ENCODE data around the gene MXRA8.

MXRA8 gene

DNA sequence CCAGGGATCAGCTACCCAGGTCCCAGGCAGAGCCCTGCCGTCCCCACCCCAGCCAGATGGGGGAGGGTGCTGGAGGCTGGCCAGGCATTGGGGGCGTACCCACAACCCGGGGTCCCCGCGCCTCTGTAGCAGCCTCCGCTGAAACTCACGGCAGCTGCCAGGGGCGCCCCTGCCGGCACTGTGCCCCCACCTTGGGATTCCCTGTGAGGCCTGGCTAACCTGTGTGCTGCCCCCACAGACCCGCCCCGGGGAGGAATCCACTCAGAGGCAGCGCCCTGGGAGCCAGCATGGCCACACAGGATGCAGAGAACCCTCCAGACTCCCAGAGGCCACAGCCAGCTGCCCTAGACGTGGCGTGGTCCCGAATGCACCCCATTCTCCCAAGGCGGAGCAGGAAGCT, 13.0 kb downstream of the MXRA8 start:
- no peak overlapping the region for H3K4me3 ChIP-seq (ENCODE audit: low read depth, low read length)
- no peak for TF ChIP-seq MYC (IDR thresholded peaks at IDR 0.05; ENCODE audit: low read depth, low read length)
- TF ChIP-seq, protein P1, sequence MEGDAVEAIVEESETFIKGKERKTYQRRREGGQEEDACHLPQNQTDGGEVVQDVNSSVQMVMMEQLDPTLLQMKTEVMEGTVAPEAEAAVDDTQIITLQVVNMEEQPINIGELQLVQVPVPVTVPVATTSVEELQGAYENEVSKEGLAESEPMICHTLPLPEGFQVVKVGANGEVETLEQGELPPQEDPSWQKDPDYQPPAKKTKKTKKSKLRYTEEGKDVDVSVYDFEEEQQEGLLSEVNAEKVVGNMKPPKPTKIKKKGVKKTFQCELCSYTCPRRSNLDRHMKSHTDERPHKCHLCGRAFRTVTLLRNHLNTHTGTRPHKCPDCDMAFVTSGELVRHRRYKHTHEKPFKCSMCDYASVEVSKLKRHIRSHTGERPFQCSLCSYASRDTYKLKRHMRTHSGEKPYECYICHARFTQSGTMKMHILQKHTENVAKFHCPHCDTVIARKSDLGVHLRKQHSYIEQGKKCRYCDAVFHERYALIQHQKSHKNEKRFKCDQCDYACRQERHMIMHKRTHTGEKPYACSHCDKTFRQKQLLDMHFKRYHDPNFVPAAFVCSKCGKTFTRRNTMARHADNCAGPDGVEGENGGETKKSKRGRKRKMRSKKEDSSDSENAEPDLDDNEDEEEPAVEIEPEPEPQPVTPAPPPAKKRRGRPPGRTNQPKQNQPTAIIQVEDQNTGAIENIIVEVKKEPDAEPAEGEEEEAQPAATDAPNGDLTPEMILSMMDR (IDR thresholded peaks at IDR 0.05; ENCODE audit: low read depth, low read length) = no peak
- no peak for TF ChIP-seq POLR2A (IDR thresholded peaks at IDR 0.05; ENCODE audit: extremely low read depth, insufficient read length)
- TF ChIP-seq, protein P2, sequence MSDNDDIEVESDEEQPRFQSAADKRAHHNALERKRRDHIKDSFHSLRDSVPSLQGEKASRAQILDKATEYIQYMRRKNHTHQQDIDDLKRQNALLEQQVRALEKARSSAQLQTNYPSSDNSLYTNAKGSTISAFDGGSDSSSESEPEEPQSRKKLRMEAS (IDR thresholded peaks at IDR 0.05; ENCODE audit: low read depth, low read length) = no peak
- no peak for DNase-seq (ENCODE audit: low read depth)

DNA sequence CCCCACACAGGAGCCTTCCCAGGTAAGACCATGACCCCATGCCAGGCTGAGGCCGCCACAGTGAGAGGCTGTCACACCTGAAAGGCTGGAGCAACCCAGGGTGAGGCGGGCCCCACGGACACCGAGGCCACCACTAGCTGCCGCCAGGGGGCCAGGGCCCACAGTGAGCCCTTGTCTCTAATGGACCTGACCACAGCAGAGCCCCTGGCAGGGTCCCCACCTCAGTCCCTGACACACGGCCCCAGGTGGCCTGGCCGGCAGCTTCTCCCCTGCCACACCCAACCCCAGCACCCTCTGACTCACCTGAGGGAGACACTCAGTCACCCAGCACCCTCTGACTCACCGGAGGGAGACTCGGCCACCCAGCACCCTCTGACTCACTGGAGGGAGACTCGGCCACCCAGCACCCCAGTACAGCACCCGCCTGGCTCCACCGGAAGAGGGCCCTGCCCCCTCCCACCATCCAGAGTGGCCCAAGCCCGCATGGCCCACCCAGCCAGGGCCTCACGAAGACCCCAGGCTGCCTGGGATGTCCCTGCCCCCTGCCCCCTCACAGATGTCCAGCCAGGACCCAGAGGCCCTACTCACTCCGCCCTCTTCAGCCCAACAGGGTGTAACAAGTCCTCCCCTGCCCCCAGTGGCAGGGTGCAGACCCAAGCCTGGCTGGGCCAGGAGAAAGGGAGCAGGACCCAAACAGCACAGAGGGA, 13.5 kb downstream of the MXRA8 start:
- H3K4me3 ChIP-seq (ENCODE audit: low read depth, low read length) = no peak overlapping the region
- no peak for DNase-seq (ENCODE audit: low read depth)

DNA sequence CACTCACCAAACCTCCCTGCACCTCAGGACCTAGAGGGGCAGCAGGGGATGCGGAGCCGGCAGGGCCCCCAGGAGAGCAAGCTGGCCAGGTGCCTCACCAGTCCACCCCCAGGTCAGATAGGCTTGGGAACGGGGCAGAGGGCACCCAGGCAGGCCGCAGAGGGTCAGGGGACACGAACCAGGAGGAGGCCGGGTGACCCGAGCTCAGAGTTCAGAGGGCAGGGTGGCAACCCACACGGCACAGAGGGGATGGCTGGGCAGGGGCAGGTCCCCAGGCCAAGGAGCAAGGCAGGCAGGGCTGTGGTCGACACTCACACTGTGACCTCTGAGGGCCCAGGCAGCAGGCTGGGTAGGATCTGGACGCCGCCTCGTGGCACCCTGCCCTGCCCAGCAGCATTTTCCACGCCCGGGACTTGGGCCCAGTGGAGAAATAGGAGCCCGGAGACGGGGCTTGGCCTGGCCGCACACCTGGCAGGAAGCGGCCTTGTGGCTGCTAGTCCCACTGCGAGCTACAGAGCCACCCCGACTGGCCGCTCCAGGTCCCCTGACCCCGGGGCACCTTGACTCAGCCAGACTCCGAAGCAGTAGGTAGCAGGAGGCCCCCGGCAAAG, 14.4 kb downstream of the MXRA8 start:
- DNase-seq (ENCODE audit: low read depth) = no peak
- no peak overlapping the region for H3K4me3 ChIP-seq (ENCODE audit: low read depth, low read length)
- TF ChIP-seq, protein P2 (IDR thresholded peaks at IDR 0.05; ENCODE audit: low read depth, low read length) = no peak
- TF ChIP-seq, protein P1 (IDR thresholded peaks at IDR 0.05; ENCODE audit: low read depth, low read length) = no peak
- TF ChIP-seq POLR2A (IDR thresholded peaks at IDR 0.05; ENCODE audit: extremely low read depth, insufficient read length) (no peak), MYC (IDR thresholded peaks at IDR 0.05; ENCODE audit: low read depth, low read length) (no peak)

More for the DNA sequence above, 13.5 kb downstream of the MXRA8 start:
- no peak for TF ChIP-seq MYC (IDR thresholded peaks at IDR 0.05; ENCODE audit: low read depth, low read length)
- TF ChIP-seq, protein P2 (IDR thresholded peaks at IDR 0.05; ENCODE audit: low read depth, low read length) = no peak
- TF ChIP-seq, protein P1 (IDR thresholded peaks at IDR 0.05; ENCODE audit: low read depth, low read length) = no peak
- TF ChIP-seq POLR2A (IDR thresholded peaks at IDR 0.05; ENCODE audit: extremely low read depth, insufficient read length) = no peak

DNA sequence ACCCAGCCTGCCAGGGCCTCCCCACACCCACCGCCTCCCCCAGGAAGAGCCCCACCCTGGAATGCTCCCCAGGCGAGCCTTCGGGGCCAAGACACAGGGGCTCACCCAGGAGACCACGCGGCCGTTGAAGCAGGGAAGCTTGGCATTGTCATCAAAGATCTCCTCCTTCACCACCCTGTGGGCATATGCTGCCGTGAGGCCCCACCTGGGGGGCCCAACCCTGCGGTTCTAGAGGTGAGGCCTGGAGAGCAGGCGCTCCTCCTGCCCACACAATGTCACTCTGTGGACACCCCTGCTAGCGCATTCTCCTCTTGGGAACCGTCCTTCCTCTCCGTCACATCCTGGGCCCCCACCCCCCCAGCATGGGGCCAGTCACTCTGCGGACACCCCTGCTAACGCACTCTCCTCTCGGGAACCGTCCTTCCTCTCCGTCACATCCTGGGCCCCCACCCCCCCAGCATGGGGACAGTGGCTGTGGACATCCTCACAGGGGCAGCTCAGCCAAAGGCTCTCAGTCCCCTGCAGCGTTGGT, 15.7 kb downstream of the MXRA8 start:
- TF ChIP-seq POLR2A (IDR thresholded peaks at IDR 0.05; ENCODE audit: extremely low read depth, insufficient read length) = no peak
- TF ChIP-seq, protein P1 (IDR thresholded peaks at IDR 0.05; ENCODE audit: low read depth, low read length) = no peak
- no peak for TF ChIP-seq MYC (IDR thresholded peaks at IDR 0.05; ENCODE audit: low read depth, low read length)
- TF ChIP-seq, protein P2 (IDR thresholded peaks at IDR 0.05; ENCODE audit: low read depth, low read length) = no peak

DNA sequence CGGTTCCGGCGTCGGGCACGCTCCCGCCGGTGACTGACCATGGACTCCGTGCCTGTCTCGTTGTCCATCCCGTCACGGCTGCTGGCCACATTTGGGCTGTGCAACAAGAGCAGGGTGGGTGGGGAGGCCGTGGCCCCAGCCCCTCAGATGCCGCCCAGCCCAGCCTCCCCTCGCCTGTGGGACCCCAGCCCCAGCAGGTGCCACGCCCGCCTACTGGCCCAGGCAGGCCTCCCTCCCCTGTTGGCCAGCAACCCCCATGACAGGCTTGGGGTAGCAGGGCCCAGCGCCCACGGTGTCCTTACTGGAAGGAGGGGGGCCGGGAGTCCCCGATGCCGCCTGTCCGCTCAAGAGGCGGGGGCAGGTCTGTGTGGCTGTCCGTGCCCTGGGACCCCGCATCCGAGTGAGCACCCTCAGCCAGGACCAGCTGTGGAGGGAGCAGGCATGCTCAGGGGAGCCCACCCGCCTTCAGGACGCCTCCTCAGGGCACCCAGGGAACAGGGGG, 16.2 kb downstream of the MXRA8 start:
- no peak for DNase-seq (ENCODE audit: low read depth)
- TF ChIP-seq, protein P1 (IDR thresholded peaks at IDR 0.05; ENCODE audit: low read depth, low read length) = no peak
- TF ChIP-seq MYC (IDR thresholded peaks at IDR 0.05; ENCODE audit: low read depth, low read length) (no peak), POLR2A (IDR thresholded peaks at IDR 0.05; ENCODE audit: extremely low read depth, insufficient read length) (no peak)
- TF ChIP-seq, protein P2 (IDR thresholded peaks at IDR 0.05; ENCODE audit: low read depth, low read length) = no peak
- no peak overlapping the region for H3K4me3 ChIP-seq (ENCODE audit: low read depth, low read length)

More for the DNA sequence above, 15.7 kb downstream of the MXRA8 start:
- H3K4me3 ChIP-seq (ENCODE audit: low read depth, low read length) = no peak overlapping the region
- DNase-seq (ENCODE audit: low read depth) = no peak
